ENCODE measurements around the gene TBC1D5.

DNA sequence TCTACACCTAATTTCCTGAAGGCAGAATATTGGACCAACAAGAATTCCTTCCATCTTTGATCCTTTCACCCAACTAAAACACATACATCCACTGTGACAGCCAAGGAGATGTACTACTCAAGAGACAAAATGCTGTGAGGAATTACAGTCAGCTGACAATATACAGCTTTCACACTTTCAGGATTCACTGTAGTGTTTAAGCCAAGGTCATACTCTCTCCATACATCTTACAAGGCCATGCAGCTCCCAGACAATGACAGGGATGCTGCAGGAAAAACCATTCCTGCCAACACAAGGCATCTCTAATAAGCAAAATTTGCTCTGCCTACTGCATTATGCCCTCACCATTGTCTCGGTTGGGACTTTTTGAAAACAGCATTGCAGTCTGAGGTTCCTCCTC is 170.7 kb downstream of the TBC1D5 start:
- TF ChIP-seq, protein P1, sequence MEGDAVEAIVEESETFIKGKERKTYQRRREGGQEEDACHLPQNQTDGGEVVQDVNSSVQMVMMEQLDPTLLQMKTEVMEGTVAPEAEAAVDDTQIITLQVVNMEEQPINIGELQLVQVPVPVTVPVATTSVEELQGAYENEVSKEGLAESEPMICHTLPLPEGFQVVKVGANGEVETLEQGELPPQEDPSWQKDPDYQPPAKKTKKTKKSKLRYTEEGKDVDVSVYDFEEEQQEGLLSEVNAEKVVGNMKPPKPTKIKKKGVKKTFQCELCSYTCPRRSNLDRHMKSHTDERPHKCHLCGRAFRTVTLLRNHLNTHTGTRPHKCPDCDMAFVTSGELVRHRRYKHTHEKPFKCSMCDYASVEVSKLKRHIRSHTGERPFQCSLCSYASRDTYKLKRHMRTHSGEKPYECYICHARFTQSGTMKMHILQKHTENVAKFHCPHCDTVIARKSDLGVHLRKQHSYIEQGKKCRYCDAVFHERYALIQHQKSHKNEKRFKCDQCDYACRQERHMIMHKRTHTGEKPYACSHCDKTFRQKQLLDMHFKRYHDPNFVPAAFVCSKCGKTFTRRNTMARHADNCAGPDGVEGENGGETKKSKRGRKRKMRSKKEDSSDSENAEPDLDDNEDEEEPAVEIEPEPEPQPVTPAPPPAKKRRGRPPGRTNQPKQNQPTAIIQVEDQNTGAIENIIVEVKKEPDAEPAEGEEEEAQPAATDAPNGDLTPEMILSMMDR (IDR thresholded peaks at IDR 0.05) = no peak
- TF ChIP-seq POLR2A (IDR thresholded peaks at IDR 0.05) = no peak
